Erythroblast (primary cell): Measurements from ENCODE around the gene TNFAIP8.

Experiments used
- GATA1 ChIP-seq: IDR thresholded peaks from 2 replicates; pipeline ENCODE4 v1.6.1; 2011; ENCODE audit warnings: low read depth, mild to moderate bottlenecking, control low read depth, low read length, moderate library complexity
- POLR2A ChIP-seq: IDR thresholded peaks from 2 replicates; pipeline ENCODE4 v1.6.1; 2011; ENCODE audit warnings: mild to moderate bottlenecking, low read length

DNA sequence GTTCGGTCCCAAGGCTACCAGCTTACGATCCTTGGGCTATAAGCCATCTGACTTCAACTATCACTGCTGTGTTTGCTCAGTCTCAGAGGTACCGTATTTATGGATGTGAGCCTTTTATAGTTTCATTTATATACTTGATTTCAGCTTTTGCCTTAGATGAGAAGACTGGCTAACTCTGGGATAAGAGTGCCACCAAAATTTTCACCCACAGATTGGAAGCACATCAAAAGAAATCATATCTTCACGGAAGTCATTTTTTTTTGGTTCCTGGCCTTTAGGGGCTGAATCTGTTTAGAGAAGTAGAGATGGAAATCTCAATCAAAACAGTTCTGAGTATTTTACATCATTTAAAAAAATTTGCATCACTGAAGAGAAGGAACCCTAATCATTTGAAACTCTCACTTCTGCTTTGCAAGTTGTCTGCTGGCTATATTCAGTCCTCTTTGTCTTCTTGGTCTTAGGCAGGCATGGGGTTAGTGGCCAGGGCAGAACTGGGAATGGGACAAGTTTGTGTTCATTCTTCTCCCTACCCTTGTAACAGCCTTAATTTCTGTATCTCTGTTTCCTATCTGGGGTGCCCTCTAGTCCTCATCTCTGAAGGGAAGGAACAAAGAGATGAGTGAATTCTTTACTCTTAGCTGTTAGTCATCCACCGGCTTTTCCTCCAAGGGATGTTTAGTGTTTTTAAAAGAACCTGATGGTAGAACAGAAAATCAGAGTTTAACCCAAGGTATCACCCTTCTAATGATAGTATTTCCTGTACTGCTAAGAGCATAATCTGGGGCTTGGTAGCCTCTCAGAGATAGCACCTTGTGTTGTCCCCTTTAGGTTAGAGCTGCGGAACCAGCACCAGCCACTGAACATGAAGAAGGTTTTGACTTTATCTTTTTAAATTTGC is 14.1 kb upstream of the TNFAIP8 start:
- TF ChIP-seq POLR2A (no peak), GATA1 (no peak)
